GM12872 (cell line): ENCODE results near the gene SLC35A3.

Experiments used
- TF ChIP-seq, protein P1 (sequence below): IDR thresholded peaks from 3 replicates; pipeline ENCODE4 v1.5.1; 2011; ENCODE audit warnings: low read depth, mild to moderate bottlenecking, low read length, moderate library complexity; ENCODE audit not compliant: insufficient read depth

The SLC35A3 gene

DNA sequence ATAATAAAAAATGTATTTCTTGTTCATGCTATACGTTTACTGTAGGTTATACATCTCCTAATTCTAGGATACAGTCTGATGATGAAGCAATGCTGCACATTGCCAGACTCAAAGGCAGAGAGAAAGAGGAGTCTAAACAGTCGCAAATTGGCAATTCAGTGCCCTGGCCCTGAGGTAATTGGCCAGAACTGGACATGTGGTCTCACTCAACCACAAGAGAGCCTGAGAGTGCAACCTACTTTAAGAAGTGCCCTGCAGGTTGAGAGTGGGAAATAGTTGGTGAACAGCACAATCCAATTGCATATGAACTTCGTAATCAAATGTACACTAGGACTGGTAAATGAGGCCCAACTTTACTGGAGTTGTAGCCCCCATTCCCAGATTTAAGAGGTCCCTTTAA lies 5.0 kb upstream of the SLC35A3 start:
- TF ChIP-seq, protein P1, sequence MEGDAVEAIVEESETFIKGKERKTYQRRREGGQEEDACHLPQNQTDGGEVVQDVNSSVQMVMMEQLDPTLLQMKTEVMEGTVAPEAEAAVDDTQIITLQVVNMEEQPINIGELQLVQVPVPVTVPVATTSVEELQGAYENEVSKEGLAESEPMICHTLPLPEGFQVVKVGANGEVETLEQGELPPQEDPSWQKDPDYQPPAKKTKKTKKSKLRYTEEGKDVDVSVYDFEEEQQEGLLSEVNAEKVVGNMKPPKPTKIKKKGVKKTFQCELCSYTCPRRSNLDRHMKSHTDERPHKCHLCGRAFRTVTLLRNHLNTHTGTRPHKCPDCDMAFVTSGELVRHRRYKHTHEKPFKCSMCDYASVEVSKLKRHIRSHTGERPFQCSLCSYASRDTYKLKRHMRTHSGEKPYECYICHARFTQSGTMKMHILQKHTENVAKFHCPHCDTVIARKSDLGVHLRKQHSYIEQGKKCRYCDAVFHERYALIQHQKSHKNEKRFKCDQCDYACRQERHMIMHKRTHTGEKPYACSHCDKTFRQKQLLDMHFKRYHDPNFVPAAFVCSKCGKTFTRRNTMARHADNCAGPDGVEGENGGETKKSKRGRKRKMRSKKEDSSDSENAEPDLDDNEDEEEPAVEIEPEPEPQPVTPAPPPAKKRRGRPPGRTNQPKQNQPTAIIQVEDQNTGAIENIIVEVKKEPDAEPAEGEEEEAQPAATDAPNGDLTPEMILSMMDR = no peak

DNA sequence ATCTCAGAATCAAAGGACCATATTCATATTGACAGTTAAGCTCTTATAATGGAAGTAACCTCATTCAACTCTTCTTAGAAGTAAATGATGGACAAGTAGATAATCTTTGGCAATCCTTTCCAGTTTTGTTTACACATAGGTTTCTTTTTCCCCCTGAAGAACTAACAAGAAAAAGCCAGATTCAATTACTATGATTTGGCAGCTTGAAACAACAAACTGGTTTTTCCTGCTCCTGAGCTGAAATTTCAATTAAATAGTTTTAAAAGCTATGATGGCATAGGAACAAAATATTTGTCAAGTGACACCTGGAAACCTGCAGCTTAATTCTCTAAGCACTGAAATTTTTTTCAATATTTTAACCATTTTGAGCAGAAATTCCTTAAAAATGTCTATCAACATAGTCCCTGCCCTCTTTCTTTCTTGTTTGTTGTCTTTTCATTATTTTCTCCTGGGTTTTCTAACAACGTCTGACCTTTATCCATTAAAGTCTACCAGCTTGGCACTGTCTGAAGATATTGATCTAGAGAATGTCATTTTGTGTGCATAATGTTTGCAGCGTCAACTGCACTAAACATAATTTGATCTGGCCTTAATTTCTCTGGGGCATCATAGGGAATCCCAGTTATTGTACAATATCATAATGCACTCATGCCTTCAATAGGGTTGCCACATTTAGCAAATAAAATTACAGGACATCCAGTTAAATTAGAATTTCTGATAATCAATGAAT lies 4.0 kb upstream of the SLC35A3 start:
- TF ChIP-seq, protein P1 = no peak

DNA sequence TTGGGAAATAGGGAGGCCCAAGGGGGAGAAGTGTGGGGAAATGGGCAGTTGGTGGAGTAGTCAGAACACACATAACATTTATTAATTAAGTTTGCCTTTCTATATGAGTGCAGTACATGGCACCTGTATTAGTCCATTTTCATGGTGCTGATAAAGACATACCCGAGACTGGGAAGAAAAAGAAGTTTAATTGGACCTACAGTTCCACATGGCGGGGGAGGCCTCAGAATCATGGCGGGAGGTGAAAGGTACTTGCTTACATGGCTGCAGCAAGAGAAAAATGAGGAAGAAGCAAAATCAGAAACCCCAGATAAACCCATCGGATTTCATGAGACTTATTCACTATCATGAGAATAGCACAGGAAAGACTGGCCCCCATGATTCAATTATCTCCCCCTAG lies 1.6 kb upstream of the SLC35A3 start:
- TF ChIP-seq, protein P1 = no peak

DNA sequence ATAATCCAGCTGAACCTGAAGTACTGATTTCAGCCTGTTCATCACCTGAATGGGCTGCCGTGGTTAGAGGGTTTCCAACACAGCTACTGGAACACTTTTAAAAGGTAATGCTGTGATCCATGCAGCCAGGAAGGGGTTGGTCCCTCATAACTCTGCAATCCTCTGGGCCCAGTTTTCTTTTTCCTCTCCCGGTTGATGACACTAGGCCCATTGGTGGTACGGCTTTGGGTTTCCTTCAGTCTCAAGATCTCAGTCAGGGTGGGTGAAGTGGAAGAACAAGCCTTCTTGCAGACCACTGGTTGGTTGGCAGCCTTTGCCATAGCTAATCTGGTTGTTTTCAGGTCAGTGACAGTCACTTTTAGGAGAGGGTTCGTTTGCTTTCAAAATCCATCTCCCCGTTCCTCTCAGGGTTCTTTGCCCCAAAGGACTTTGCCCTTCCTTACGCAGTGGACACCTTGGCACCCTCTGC lies 502 bp upstream of the SLC35A3 start:
- TF ChIP-seq, protein P1 = no peak

DNA sequence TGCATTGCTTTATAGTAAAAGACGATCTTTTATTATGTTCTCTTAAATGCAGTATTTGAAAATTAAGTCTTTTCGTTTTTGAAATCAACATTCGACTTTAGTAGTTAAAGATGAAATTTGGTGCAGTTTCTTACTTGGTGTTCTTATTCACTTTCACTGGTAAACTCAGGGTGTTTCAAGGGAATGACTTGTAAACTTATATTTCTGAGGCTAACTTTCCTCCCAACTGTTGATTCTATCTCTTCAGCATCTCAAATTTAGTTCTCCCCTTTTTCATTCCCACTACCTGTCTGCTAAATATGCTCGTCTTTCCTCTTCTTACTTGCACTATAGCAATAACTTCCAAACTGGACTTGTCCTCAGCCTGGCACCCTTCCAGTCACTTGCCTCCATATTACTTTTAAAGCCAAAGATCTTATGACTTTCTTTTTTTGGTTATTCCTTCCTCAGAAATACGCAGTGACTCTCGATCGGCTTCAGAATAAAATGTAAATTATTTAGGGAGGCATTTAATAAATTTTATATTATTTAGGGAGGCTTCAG lies 988 bp downstream of the SLC35A3 start:
- TF ChIP-seq, protein P1 = no peak

DNA sequence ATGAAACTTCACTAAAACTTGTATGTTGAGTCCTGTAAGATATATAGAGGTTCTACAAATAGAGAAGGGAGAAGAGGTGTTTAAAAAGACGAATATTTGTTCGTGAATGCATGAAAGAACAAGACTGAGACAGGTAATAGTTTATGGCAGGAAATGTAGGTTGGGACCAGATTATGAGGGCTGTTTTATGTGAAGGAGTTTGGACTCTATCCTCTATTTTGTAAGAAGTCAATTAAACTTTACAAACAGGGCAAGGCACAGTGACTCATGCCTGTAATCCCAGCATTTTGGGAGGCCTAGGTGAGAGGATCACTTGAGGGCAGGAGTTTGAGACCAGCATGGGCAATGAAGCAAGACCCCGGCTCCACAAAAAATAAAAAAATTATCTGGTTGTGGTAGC lies 5.7 kb downstream of the SLC35A3 start:
- TF ChIP-seq, protein P1 = no peak

DNA sequence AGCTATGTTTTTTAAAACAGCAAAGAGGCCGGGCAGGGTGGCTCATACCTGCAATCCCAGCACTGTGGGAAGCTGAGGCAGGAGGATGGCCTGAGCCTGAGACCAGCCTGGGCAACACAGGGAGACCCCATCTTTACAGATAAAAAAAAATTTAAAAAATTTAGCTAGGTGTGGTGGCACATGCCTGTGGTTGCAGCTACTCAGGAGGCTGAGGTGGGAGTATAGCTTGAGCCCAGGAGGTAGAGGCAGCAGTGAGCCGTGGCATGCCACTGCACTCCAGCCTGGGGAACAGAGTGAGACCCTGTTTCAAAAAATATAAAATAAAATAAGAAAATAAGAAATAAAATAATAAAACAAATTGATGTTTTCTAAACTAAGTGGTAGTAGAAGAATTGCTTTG lies 8.4 kb downstream of the SLC35A3 start:
- TF ChIP-seq, protein P1 = no peak
